GM12892 (cell line): ENCODE measurements around the gene MCM6.

Experiments
- POLR2A ChIP-seq: IDR thresholded peaks from 2 replicates; pipeline ENCODE4 v1.6.1; 2011; ENCODE audit warnings: low read depth, low read length, control low read depth
- POLR2AphosphoS5 ChIP-seq: IDR thresholded peaks from 2 replicates; pipeline ENCODE4 v1.6.1; 2011; ENCODE audit warnings: low read depth, low read length, control low read depth
- TAF1 ChIP-seq: IDR thresholded peaks from 2 replicates; pipeline ENCODE4 v1.6.1; 2011; ENCODE audit warnings: low read depth, mild to moderate bottlenecking, control low read depth, low read length, borderline replicate concordance

DNA sequence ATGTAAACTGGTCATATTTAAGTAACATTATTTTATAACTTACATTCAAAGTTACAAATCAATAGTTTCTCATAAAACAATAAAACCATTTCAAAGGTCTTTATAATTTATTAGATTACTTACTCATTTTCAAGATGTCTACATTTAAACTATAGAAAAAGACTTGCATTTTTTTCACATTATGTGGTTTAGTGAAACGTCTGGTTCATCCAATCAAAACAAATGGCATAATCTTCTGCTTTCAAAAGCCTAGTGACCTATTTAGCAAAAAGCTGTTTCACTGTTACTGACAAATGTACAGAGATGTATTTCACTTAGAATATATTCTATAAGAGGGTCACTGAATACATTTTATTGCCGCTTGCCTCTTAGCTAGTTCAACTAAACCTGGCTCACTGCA lies 49.3 kb upstream of the MCM6 start:
- TF ChIP-seq POLR2AphosphoS5 (no peak), POLR2A (no peak), TAF1 (no peak)
